Measurements from ENCODE around the gene DTNB. TPM values are rescaled to one million over a fixed set of nuclear protein-coding genes. Genes with fewer than 3 reads are reported as not detected.

Gene DTNB
- total RNA-seq, 1 experiment from 2014 or later = 26.3 TPM

DNA sequence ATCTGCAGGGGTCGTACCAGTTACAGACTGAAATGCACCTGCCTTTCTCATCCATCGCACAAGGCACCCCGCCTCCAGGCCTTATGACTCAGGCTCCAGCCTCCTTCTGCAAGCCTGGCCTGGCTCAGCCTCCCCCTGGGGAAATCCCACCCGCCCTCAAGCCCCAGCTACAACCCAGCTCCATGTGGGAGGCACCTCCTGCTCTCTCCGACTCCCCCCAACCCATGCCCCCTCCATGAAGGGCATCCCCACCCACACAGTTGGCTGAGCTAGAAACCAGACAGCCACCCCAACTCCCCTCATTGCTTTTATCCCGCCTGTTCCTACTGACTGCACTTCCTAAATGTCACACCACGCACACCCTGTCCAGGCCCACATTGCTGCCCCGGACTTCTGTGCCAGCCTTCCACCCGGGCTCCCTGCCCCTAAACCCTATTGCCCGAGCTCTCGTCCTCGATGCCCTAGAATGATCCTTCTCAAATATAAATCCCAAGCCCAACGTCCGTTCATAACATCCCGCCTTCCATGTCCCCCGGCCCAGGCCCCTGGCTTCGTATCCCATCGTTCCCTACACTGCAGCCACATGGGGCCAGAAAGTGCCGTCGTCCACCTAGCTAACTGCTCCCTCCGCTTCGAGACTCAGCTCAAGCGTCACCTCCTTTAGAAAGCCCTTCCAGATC lies 341.6 kb downstream of the DTNB start:
- Mint-ChIP-seq H3K27me3 (ENCODE audit: insufficient read depth, unreplicated experiment) (no peaks in the 10 kb centered on the region), H3K36me3 (ENCODE audit: insufficient read depth, unreplicated experiment) (peaks cover 7% of the 10 kb centered on the region), H3K9me3 (ENCODE audit: unreplicated experiment) (peaks cover 8% of the 10 kb centered on the region), H3K27ac (ENCODE audit: low read depth, unreplicated experiment) (no peak overlapping the region), H3K4me1 (ENCODE audit: insufficient read depth, unreplicated experiment) (no peaks in the 10 kb centered on the region), H3K4me3 (ENCODE audit: unreplicated experiment) (no peak overlapping the region)
- CTCF ChIA-PET = interaction anchor here (0.6 to 1.0 kb wide), 2 partner anchors 11 to 77 kb away, joined by 3 read pairs; no protein-coding TSS in a partner anchor
- DNase-seq (ENCODE audit: unreplicated experiment) = no peak
- intact Hi-C loops (cut with micrococcal nuclease) = no loop called here
- POLR2A ChIA-PET = no interaction called here
- BruUV-seq (replicated peaks) = no TSS peak
- no peak for TF ChIP-seq CTCF (IDR thresholded peaks at IDR 0.05; ENCODE audit: unreplicated experiment)

- intact Hi-C loops (cut with micrococcal nuclease) = no loop called here
- no peak overlapping the region for H3K27ac Mint-ChIP-seq (ENCODE audit: low read depth, unreplicated experiment)
- no peaks in the 10 kb centered on the region for H3K27me3 Mint-ChIP-seq (ENCODE audit: insufficient read depth, unreplicated experiment)
- H3K36me3 Mint-ChIP-seq (ENCODE audit: insufficient read depth, unreplicated experiment) = peaks cover 7% of the 10 kb centered on the region
- peaks cover 13% of the 10 kb centered on the region for H3K9me3 Mint-ChIP-seq (ENCODE audit: unreplicated experiment)
- H3K4me3 Mint-ChIP-seq (ENCODE audit: unreplicated experiment) = no peak overlapping the region
- no TSS peak for BruUV-seq (replicated peaks)
- CTCF ChIA-PET = no interaction called here
- POLR2A ChIA-PET = no interaction called here
- TF ChIP-seq CTCF (IDR thresholded peaks at IDR 0.05; ENCODE audit: unreplicated experiment) = no peak
- H3K4me1 Mint-ChIP-seq (ENCODE audit: insufficient read depth, unreplicated experiment) = no peaks in the 10 kb centered on the region
- no peak for DNase-seq (ENCODE audit: unreplicated experiment)
Measured at GRCh38 chr2:25330937-25331336, 342.4 kb downstream of the DTNB start.

GRCh38 chr2:25330273-25330672 lies 343.1 kb downstream of the DTNB start:
- TF ChIP-seq CTCF (IDR thresholded peaks at IDR 0.05; ENCODE audit: unreplicated experiment) = no peak
- CTCF ChIA-PET = interaction anchor here (0.7 kb wide), 1 partner anchor 419 kb away, joined by 3 read pairs; no protein-coding TSS in a partner anchor
- Mint-ChIP-seq H3K27ac (ENCODE audit: low read depth, unreplicated experiment) (no peak overlapping the region), H3K36me3 (ENCODE audit: insufficient read depth, unreplicated experiment) (peaks cover 7% of the 10 kb centered on the region), H3K9me3 (ENCODE audit: unreplicated experiment) (peaks cover 18% of the 10 kb centered on the region), H3K27me3 (ENCODE audit: insufficient read depth, unreplicated experiment) (no peaks in the 10 kb centered on the region), H3K4me3 (ENCODE audit: unreplicated experiment) (no peak overlapping the region), H3K4me1 (ENCODE audit: insufficient read depth, unreplicated experiment) (no peaks in the 10 kb centered on the region)
- DNase-seq (ENCODE audit: unreplicated experiment) = no peak
- intact Hi-C loops (cut with micrococcal nuclease) = no loop called here
- BruUV-seq (replicated peaks) = no TSS peak
- POLR2A ChIA-PET = no interaction called here

- BruUV-seq (replicated peaks) = no TSS peak
- Mint-ChIP-seq H3K27me3 (ENCODE audit: insufficient read depth, unreplicated experiment) (no peaks in the 10 kb centered on the region), H3K36me3 (ENCODE audit: insufficient read depth, unreplicated experiment) (peaks cover 7% of the 10 kb centered on the region), H3K4me1 (ENCODE audit: insufficient read depth, unreplicated experiment) (no peaks in the 10 kb centered on the region), H3K27ac (ENCODE audit: low read depth, unreplicated experiment) (no peak overlapping the region), H3K9me3 (ENCODE audit: unreplicated experiment) (peaks cover 18% of the 10 kb centered on the region), H3K4me3 (ENCODE audit: unreplicated experiment) (no peak overlapping the region)
- intact Hi-C loops (cut with micrococcal nuclease) = no loop called here
- DNase-seq (ENCODE audit: unreplicated experiment) = no peak
- ChIA-PET POLR2A (no interaction called here), CTCF (interaction anchor here (0.8 to 1.6 kb wide), 4 partner anchors 14 to 238 kb away, joined by 3 to 4 read pairs (median 4); partner anchors contain the start of gene DNMT3A)
- TF ChIP-seq CTCF (IDR thresholded peaks at IDR 0.05; ENCODE audit: unreplicated experiment) = no peak
Measured at GRCh38 chr2:25328152-25329085, 345.0 kb downstream of the DTNB start.
